Measurements from ENCODE around the gene PLEKHG7.

DNA sequence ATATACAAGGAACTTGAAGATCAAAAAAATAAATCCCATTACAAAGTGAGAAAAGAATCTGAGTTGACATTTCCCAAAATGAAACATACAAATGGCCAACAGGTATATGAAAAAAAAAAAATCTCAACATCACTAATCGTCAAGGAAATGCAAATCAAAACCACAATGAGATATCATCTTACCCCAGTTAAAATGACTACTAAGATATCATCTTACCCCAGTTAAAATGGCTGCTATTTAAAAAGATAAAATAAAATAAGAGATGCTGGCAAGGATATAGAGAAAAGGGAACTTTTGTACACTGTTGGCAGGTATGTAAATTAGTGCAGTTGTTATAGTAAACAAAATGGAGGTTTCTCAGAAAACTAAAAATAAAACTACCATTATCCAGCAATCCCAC, 44.4 kb downstream of the PLEKHG7 start:
- TF ChIP-seq RUNX3 (IDR thresholded peaks at IDR 0.05; ENCODE audit: low read length) (no peak), ZNF384 (IDR thresholded peaks at IDR 0.05; ENCODE audit: borderline replicate concordance, low read depth, low read length) (no peak), ZNF24 (IDR thresholded peaks at IDR 0.05) (no peak), FOXM1 (IDR thresholded peaks at IDR 0.05; ENCODE audit: low read depth, low read length) (no peak), SREBF2 (IDR thresholded peaks at IDR 0.05; ENCODE audit: low read length) (no peak), MTA3 (IDR thresholded peaks at IDR 0.05; ENCODE audit: borderline replicate concordance, low read length) (no peak), RAD51 (IDR thresholded peaks at IDR 0.05) (no peak), HDAC6 (IDR thresholded peaks at IDR 0.05; ENCODE audit: unreplicated experiment) (no peak)
- TF ChIP-seq, protein P1, sequence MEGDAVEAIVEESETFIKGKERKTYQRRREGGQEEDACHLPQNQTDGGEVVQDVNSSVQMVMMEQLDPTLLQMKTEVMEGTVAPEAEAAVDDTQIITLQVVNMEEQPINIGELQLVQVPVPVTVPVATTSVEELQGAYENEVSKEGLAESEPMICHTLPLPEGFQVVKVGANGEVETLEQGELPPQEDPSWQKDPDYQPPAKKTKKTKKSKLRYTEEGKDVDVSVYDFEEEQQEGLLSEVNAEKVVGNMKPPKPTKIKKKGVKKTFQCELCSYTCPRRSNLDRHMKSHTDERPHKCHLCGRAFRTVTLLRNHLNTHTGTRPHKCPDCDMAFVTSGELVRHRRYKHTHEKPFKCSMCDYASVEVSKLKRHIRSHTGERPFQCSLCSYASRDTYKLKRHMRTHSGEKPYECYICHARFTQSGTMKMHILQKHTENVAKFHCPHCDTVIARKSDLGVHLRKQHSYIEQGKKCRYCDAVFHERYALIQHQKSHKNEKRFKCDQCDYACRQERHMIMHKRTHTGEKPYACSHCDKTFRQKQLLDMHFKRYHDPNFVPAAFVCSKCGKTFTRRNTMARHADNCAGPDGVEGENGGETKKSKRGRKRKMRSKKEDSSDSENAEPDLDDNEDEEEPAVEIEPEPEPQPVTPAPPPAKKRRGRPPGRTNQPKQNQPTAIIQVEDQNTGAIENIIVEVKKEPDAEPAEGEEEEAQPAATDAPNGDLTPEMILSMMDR (IDR thresholded peaks at IDR 0.05 in 2 of 3, conservative IDR thresholded peaks at IDR 0.05 in 1 of 3; ENCODE audit: control insufficient read depth in 2 of 3, extremely low read depth in 1 of 3, insufficient read depth in 1 of 3, low read depth in 3 of 3, low read length in 3 of 3): no peak
- TF ChIP-seq, protein P2, sequence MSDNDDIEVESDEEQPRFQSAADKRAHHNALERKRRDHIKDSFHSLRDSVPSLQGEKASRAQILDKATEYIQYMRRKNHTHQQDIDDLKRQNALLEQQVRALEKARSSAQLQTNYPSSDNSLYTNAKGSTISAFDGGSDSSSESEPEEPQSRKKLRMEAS (IDR thresholded peaks at IDR 0.05; ENCODE audit: low read depth, low read length): no peak
